ENCODE results near the gene PTPRN2.

GRCh38 chr7:158583143-158583542 lies 4.5 kb downstream of the PTPRN2 start:
- no peak for TF ChIP-seq CTCF (IDR thresholded peaks at IDR 0.05)
- no peak for TF ChIP-seq TCF7L2 (IDR thresholded peaks at IDR 0.05; ENCODE audit: low read depth, low read length)
- no peak for TF ChIP-seq SIN3A (IDR thresholded peaks at IDR 0.05; ENCODE audit: borderline replicate concordance, insufficient read depth, low read depth, low read length)
- TF ChIP-seq POLR2AphosphoS5 (IDR thresholded peaks at IDR 0.05; ENCODE audit: low read depth, low read length), result no peak
- no peak for TF ChIP-seq REST (IDR thresholded peaks at IDR 0.05; ENCODE audit: insufficient read depth in 1 of 2, low read depth in 2 of 2, low read length in 1 of 2)
